Hepatocyte (in vitro differentiated cells): Measurements from ENCODE around the gene ERCC6L2. TPM values are rescaled to one million over a fixed set of nuclear protein-coding genes. Genes with fewer than 3 reads are reported as not detected.

Source experiments
- DNase-seq: peaks from one replicate; pipeline ENCODE4 v3.0.0-alpha.2; 2016; ENCODE audit warnings: low spot score
- H2AFZ ChIP-seq: fragments of 200-600 bp; sonication (generic); 2 replicates; pipeline ENCODE4 v1.6.0; 2016; ENCODE audit warnings: antibody characterized with exemption, mild to moderate bottlenecking
- H3K27ac ChIP-seq: fragments of 200-600 bp; sonication (generic); 2 replicates; pipeline ENCODE4 v1.5.1; 2016; ENCODE audit warnings: mild to moderate bottlenecking
- H3K27me3 ChIP-seq: fragments of 200-600 bp; sonication (generic); 2 replicates; pipeline ENCODE4 v1.6.1; 2016
- H3K36me3 ChIP-seq: fragments of 200-600 bp; sonication (generic); replicated peaks from 2 replicates; pipeline ENCODE4 v1.5.1; 2016; ENCODE audit warnings: low read depth; ENCODE audit not compliant: insufficient read depth
- H3K4me1 ChIP-seq: fragments of 200-600 bp; sonication (generic); 2 replicates; pipeline ENCODE4 v1.5.1; 2016; ENCODE audit warnings: mild to moderate bottlenecking, moderate library complexity; ENCODE audit not compliant: insufficient read depth
- H3K4me2 ChIP-seq: fragments of 200-600 bp; sonication (generic); 2 replicates; pipeline ENCODE4 v1.6.0; 2016
- H3K4me3 ChIP-seq: fragments of 200-600 bp; sonication (generic); 2 replicates; pipeline ENCODE4 v1.5.1; 2016; ENCODE audit warnings: mild to moderate bottlenecking
- H3K79me2 ChIP-seq: fragments of 200-600 bp; sonication (generic); 2 replicates; pipeline ENCODE4 v1.6.0; 2017; ENCODE audit warnings: mild to moderate bottlenecking
- H3K9me2 ChIP-seq: fragments of 200-600 bp; sonication (generic); replicated peaks from 2 replicates; pipeline ENCODE4 v1.6.0; 2017; ENCODE audit warnings: mild to moderate bottlenecking; ENCODE audit not compliant: insufficient read depth
- H3K9me3 ChIP-seq: fragments of 200-600 bp; sonication (generic); 2 replicates; pipeline ENCODE4 v1.5.1; 2016; ENCODE audit warnings: low read depth, mild to moderate bottlenecking
- H4K20me1 ChIP-seq: fragments of 200-600 bp; sonication (generic); 2 replicates; pipeline ENCODE4 v1.6.0; 2016; ENCODE audit warnings: mild to moderate bottlenecking; ENCODE audit not compliant: insufficient read depth, poor library complexity, severe bottlenecking
- CTCF ChIP-seq: fragments of 200-600 bp; sonication (generic); IDR thresholded peaks from 2 replicates; pipeline ENCODE4 v1.5.1; 2016; ENCODE audit warnings: antibody characterized with exemption, mild to moderate bottlenecking; ENCODE audit not compliant: poor library complexity
- EZH2 ChIP-seq: fragments of 200-600 bp; sonication (generic); IDR thresholded peaks from 2 replicates; pipeline ENCODE4 v1.6.1; 2016; ENCODE audit warnings: antibody characterized with exemption, mild to moderate bottlenecking, borderline replicate concordance
- EZH2phosphoT487 ChIP-seq: fragments of 200-600 bp; sonication (generic); IDR thresholded peaks from one replicate; pipeline ENCODE4 v1.6.1; 2018; ENCODE audit warnings: antibody characterized with exemption, mild to moderate bottlenecking, low read depth, moderate library complexity; ENCODE audit not compliant: unreplicated experiment, severe bottlenecking
- WGBS: methylation state at CpG from one replicate; pipeline ENCODE4 v1.1.6; 2016; ENCODE audit warnings: low lambda C conversion rate; ENCODE audit errors: missing lambda C conversion rate; 5-methylcytosine and 5-hydroxymethylcytosine counted together
- polyA plus RNA-seq: library from polyadenylated mRNA; unstranded; fragments of >200 nt; fragmentation: Nextera tagmentation; extraction: Ambion mirVana; gene quantifications from 2 replicates; pipeline ENCODE4 v1.2.1, GENCODE V29; 2016
- total RNA-seq: library from RNA; depleted of rRNA; stranded (reverse); fragments of >200 nt; gene quantifications from 2 replicates; pipeline ENCODE4 v1.2.3, GENCODE V29; 2014

The ERCC6L2 gene
- total and polyA plus RNA-seq, 2 experiments from 2014 or later, result 17.6 to 55.7 TPM

DNA sequence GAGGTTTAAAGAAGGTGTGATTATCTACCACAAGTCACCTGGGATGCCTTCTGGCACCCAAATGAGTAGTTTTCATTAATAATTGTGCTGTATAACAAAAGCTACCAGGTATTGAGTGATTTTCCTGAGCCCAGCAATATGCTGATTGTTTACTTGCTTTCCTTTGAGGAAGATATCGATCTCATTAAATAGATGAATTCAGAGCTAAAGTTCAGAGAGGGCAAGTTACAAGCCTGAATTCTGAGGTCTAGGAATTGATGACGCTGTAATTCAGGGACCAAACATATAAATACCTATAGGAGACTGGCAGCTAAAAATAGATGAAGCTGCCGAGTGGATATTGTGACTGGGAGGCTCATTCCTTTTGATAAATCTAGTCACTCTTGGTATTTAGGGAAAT is 1.1 kb downstream of the ERCC6L2 start:
- Histone ChIP-seq H4K20me1 (no peaks in the 10 kb centered on the region), H3K4me2 (no peak overlapping the region), H2AFZ (peak overlapping the region; percentile 41), H3K4me1 (peaks cover 15% of the 10 kb centered on the region), H3K27me3 (no peaks in the 10 kb centered on the region), H3K79me2 (peaks cover 49% of the 10 kb centered on the region), H3K36me3 (no peaks in the 10 kb centered on the region), H3K4me3 (no peak overlapping the region), H3K27ac (no peak overlapping the region), H3K9me3 (no peaks in the 10 kb centered on the region), H3K9me2 (no peaks in the 10 kb centered on the region)
- WGBS, result 22% methylated on average over 3 of the region's 3 CpGs
- TF ChIP-seq CTCF (no peak), EZH2 (no peak), EZH2phosphoT487 (no peak)
- DNase-seq, result no peak

- Histone ChIP-seq H3K79me2 (peaks cover 58% of the 10 kb centered on the region), H3K9me3 (no peaks in the 10 kb centered on the region), H3K27me3 (no peaks in the 10 kb centered on the region), H3K36me3 (no peaks in the 10 kb centered on the region), H3K4me3 (no peak overlapping the region), H3K27ac (no peak overlapping the region), H2AFZ (no peak overlapping the region), H4K20me1 (no peaks in the 10 kb centered on the region), H3K4me2 (no peak overlapping the region), H3K9me2 (no peaks in the 10 kb centered on the region), H3K4me1 (peaks cover 15% of the 10 kb centered on the region)
- DNase-seq, result no peak
- WGBS, result 100% methylated on average over 1 of the region's 1 CpG
- TF ChIP-seq EZH2phosphoT487, result no peak
- TF ChIP-seq CTCF, result no peak
Observed at GRCh38 chr9:95877984-95878383, 2.5 kb downstream of the ERCC6L2 start.

DNA sequence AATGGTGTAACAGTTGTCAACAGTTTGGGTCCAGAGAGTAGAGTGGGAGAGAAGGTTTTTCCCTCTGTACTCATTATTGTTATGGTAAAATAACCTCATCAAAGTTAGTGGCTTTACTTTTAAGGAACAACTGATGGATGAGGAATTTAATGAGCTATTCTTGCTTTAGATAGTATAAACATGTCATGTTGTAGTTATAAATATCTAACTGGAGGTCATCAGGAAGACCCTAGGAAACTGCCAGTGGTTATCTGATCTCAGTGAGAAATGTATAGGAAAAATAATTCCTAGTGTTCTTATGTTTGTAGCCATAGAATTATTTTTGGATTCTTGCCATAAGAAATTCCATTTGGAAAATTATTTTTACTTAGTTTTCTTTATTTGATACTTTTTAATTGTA is 4.1 kb downstream of the ERCC6L2 start:
- no peak overlapping the region for H2AFZ ChIP-seq
- H3K4me1 ChIP-seq, result peaks cover 10% of the 10 kb centered on the region
- H3K27ac ChIP-seq, result peak overlapping the region; percentile 24
- H3K9me2 ChIP-seq, result no peaks in the 10 kb centered on the region
- H3K4me3 ChIP-seq, result no peak overlapping the region
- H3K9me3 ChIP-seq, result no peaks in the 10 kb centered on the region
- H3K36me3 ChIP-seq, result no peaks in the 10 kb centered on the region
- DNase-seq, result no peak
- no peak for TF ChIP-seq EZH2phosphoT487
- TF ChIP-seq EZH2, result no peak
- no peak for TF ChIP-seq CTCF
- no peaks in the 10 kb centered on the region for H3K27me3 ChIP-seq
- no peaks in the 10 kb centered on the region for H4K20me1 ChIP-seq
- peaks cover 60% of the 10 kb centered on the region for H3K79me2 ChIP-seq
- H3K4me2 ChIP-seq, result peak overlapping the region; percentile 5

DNA sequence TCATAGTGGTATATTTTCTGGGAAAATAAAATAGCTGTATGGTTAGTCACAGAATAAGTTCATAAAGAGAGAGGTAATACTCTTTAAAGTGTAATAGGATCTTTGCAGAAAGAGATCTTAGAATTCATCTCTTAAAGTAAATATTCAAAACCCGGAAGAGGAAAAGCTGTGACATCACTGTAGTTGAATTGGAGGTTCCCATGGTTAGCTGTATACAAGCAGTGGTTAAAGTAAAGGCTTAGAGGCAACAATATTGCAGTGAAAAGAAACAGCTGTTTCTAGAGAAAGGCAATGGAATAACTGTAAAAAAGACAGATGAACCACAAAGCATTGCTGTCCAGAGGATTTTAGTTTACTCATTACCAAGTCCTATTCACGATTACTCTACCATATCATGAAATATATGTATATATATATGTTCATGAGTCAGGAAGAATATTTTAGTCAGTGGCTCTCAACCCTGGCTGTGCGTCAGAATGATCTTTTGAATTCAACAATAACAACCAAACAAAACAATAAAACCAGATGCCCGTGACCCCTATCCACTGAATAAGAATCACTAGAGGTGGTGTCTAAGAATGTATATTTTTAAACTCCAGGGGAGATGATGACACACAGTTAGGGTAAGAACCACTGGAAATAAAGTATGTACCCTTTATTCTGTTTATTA is 4.7 kb downstream of the ERCC6L2 start:
- DNase-seq, result peak; percentile 24
- Histone ChIP-seq H3K4me3 (no peak overlapping the region), H3K4me2 (peak overlapping the region; percentile 5), H3K27me3 (no peaks in the 10 kb centered on the region), H3K9me3 (no peaks in the 10 kb centered on the region), H3K9me2 (no peaks in the 10 kb centered on the region), H2AFZ (no peak overlapping the region), H4K20me1 (no peaks in the 10 kb centered on the region), H3K27ac (peak overlapping the region; percentile 24), H3K4me1 (peaks cover 10% of the 10 kb centered on the region), H3K36me3 (no peaks in the 10 kb centered on the region), H3K79me2 (peaks cover 62% of the 10 kb centered on the region)
- TF ChIP-seq CTCF (no peak), EZH2 (no peak), EZH2phosphoT487 (no peak)
- WGBS, result 59% methylated on average over 4 of the region's 4 CpGs
